ENCODE results near the gene PKD2. TPM values are rescaled to one million over a fixed set of nuclear protein-coding genes. Genes with fewer than 3 reads are reported as not detected.
"Not testable (repeated sequence)": the region's sequence is repeated elsewhere in the genome, so short reads cannot be mapped to it uniquely, and the experiment has no call there.

Gene PKD2
- polyA plus RNA-seq, 12 donors: 18.7 to 42.9 (median 32.1) TPM; not detected in 1

DNA sequence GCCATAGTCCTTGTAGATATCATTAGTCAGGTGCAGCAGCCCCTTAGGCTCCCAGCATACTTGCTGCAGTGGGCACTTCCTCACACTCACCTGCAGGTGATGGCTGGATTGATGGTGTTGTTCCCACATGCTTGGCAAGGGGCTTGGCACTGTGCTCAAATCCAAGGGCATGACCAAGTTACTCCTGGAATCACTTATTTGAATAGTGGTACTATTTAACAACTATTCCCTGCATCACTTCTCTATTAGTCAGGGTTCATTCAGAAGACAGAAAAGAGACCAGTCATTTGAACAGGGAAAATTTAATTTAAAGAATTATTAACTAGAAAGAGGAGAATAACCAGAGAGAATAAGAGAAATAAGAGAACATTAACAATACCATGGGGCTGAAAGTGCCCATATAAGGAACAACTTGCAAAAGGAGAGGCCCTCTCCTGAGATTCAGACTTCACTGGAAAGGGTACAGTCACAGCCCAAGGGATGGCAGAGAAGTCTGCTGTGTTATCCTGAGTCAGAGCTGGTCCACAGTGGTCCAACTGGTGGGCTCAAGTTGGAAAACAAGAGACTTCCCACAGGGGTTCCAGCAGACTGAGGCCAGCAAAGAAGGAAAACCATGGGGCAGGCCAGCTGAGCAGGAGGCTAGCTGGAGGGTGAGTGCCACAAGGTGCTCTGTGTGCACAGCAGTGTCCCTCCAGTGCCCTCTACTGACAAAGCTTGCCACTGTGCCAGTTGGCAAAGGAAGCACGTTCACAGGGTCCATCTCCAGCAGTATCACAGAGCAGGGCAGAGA, 22.1 kb upstream of the PKD2 start:
- no peak for DNase-seq

- DNase-seq: no peak
These were observed 21.6 kb upstream of the PKD2 start for GRCh38 chr4:87985887-87986200.

DNA sequence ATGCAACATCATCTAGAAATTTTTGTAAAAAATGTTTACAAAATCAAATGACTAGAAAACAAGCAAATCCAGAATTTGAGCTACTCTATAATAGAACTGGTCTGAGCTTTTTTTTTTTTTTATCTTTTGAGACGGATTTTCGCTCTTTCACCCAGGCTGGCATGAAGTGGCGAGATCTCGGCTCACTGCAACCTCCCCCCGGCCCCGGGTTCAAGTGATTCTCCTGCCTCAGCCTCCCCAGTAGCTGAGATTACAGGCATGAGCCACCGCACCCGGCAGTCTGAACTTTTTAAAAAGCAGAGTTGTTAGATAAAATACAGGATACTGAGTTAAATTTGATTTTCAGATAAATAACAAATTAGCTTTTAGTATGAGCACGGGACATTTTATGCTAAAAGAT, 20.9 kb upstream of the PKD2 start:
- DNase-seq: no peak

DNA sequence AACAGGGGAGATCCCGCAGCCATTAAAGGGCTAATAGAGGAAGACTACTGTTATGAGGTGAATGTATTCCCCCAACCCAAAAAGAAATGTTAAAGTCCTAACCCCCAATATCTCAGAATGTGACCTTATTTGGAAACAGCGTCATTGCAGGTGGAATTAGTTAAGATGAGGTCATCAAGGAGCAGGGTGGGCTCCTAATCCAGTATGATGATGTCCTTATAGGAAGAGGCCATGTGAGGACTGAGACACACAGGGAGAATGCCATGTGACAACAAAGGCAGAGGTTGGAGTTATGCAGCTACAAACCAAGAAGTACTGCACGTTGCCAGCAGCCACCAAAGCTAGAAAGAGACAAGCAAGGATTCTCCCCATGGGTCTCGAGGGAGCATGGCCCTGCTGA, 17.7 kb upstream of the PKD2 start:
- DNase-seq: no peak

DNA sequence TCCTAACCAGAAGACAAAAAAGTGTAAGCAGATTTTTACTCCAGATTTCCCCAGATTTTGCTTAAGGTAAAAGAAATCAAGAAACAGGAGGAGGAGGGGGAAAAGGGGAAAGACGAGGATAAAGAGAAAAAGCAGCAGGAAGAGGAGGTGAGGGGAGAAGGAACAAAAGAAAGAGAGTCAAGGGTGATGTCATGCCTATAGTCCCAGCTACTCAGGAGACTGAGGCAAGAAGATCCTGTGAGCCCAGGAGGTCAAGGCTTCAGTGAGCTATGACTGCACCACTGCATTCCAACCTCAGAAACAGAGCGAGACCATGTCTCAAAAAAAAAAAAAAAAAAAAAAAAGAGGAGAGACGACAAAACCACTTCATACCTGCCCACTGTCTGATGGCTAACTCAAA, 12.0 kb upstream of the PKD2 start:
- DNase-seq: no peak

DNA sequence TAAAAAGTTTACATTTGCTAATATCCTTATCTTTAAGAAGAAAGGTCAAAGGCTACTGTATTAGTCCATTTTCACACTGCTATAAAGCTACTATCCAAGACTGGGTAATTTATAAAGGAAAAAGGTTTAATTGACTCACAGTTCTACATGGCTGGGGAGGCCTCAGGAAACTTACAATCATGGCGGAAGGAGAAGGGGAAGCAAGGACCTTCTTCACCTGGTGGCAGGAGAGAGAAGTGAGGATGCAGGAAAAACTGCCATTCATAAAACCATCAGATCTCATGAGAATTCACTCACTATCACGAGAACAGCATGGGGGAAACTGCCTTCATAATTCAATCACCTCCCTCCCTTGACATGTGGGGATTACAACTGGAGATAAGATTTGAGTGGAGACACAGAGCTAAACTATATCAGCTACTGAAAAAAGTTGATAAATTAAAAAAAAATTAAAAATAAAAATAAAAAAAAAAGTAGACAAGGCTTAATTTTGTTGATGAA, 8.2 kb upstream of the PKD2 start:
- not testable (repeated sequence) for DNase-seq

DNA sequence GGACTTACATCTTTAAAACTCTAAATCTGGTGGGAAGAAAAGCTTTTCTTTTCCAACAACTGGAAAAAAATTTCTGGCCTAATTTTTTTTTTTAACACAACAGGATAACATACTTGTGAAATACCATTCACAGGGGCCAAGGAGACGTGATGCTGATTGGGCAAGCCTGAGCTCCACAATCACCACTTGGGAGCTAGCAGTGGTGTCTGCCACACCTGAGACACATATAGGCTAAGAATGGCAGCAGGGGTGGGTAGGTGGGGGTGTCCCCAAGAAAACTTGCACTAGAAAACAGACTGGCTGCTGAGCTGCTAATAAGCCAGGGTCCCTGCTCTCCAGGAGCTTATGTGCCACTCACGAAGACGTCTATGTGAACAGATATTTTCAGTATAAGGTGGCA, 5.6 kb upstream of the PKD2 start:
- DNase-seq: no peak

DNA sequence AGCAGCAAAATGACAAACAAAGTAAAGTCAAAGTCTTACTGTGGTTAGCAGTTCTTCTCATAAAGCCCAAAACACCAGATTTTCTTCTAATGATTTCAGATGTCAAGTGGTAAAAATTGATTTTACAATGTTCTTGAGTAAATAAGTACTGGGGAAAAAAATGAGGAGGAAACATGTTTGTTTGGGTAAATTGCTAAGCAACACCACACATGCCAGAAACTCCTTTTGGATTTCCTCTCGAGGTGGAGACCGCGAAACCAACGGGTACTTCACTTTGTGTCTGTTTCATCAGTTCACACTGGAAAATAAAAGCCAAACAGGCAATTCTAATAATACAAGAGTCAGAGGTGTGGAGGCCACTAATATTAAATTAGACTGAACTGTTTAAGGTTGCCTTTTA, 4.6 kb upstream of the PKD2 start:
- no peak for DNase-seq

- no peak for DNase-seq
These were observed 4.2 kb upstream of the PKD2 start for GRCh38 chr4:88003261-88003660.

DNA sequence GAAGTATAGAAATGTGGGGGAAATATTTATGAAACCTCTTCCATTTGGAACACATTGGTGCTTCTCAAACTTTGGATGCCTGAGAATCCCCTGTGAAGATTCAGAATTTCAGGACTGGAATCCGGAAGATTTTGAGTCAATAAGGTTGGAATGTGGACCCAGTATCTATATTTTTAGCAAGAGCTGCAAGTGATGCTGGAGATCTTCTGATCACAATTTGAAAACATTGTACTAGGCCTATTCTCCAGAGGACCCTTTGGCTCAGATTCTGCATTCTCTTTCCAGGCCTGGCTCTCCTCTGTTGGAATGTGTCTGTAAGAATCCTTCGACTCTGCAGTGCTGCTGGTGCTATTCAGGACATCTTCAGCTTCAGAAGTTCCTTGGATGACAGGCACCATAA, 2.4 kb upstream of the PKD2 start:
- peak; percentile 66 for DNase-seq

GRCh38 chr4:88005946-88006345, 1.5 kb upstream of the PKD2 start:
- no peak for DNase-seq

DNA sequence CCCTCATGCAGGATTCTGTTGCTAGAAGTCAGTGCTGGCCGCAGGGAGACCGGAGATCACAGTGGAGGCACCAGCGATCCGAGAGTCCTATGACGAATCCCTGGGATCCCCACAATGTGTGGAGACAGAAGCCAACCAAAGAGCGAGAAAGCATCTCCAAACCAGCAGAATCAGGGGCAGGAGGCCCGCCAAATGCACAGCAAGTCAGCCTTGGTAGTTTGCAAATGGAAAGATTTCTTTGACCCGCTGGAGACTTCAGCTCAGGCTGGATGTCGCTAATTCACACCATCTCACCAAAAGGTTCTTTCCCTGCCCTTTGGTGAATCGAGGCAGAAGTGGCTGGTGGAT, 505 bp upstream of the PKD2 start:
- DNase-seq: peak; percentile 44

DNA sequence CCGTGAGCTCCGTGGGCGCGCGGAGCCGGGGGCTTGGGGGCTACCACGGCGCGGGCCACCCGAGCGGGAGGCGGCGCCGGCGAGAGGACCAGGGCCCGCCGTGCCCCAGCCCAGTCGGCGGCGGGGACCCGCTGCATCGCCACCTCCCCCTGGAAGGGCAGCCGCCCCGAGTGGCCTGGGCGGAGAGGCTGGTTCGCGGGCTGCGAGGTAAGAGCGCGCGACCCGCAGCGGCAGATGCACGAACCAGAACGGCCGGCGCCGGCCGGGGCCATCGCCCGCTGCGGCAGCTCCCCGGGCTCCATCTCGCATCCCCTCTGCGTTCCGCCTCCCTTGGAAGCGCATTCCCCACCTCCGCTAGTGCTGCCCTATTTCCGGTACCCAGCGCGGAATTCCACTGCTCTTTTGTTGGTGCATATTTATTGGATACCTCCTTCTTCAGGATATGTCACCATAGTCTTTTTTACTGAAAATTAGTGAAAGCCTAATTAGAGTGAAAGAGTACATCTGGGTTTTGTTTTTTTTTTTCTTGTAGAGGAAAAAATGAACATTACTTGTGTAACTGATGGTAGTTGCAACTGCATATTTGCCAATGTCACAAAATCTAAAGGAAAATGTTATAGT, 797 bp downstream of the PKD2 start:
- no peak for DNase-seq

DNA sequence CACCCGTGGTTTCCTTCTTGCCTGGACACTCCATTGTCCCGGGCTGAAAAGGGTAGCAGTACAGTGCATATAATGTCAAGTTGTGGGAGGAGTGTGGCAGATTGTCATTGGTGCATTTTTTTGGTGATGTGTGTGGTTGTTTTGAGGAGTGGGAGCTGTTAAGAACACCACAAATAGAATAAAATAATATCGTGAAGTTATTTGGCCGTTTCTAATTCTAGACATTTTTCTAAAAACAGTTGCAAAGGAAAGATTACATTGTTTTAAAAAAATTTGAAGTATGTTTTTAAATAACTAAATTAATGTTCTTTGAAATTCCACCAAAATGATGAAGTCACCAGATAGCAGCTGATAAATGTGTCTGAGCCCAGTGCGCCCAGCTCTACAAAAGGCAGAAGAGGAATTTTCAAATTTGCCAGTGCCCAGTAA, 1.3 kb downstream of the PKD2 start:
- no peak for DNase-seq

DNA sequence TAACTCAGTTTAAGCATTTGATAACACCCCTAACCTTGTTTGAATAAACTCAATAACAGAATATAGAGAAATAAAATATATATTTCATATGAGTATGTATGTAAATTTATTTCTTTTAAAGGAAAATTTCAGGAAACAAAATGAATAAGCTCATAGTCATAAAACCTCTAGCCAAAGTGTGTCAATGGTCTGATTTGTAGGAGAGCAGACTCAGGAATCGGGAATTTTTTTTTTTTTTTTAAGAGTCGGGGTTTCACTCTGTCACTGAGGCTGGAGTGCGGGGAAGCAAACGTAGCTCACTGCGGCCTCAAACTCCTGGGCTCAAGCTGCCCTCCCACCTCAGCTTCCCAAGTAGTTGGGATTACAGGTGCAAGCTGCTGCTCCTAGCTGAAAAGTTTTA, 2.4 kb downstream of the PKD2 start:
- no peak for DNase-seq

GRCh38 chr4:88010966-88011365, 3.5 kb downstream of the PKD2 start:
- no peak for DNase-seq

DNA sequence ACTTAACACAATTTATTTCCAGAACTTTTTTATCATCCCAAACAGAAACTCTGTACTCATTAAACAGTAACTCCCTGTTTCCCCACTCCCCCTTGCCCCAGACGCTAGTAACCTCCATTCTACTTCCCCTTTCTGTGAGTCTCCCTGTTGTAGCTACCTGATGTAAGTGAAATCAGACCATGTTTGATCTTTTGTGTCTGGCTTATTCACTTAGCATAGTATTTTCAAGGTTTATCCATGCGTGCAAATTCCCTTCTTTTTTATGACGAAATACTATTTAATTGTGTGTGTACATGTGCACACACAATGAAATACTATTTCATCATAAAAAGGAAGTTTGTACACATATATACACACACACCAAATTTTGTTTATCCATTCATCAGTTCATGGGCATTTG, 5.2 kb downstream of the PKD2 start:
- no peak for DNase-seq

DNA sequence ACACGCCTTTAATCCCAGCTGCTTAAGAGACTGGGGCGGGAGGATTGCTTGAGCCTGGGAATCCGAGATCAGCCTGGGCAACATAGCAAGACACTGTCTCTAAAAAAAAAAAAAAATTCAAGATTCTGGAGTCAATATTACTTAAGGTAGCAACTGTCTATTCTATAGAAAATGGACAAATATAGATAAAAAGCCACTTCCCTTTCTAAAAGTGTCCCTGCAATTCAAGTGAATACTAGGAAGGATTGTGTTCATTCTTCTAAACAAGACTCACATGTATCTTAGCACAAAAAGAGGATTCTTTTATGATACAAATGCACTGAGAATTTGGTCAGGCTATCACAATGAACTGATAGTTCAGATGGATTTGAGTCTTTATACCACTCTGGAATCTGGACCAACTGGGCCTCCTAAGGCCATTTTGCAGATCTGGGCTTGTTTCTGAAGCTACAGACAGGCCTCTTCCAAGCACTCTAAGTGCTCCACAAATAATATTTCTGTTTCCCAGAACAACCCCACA, 7.0 kb downstream of the PKD2 start:
- no peak for DNase-seq

DNA sequence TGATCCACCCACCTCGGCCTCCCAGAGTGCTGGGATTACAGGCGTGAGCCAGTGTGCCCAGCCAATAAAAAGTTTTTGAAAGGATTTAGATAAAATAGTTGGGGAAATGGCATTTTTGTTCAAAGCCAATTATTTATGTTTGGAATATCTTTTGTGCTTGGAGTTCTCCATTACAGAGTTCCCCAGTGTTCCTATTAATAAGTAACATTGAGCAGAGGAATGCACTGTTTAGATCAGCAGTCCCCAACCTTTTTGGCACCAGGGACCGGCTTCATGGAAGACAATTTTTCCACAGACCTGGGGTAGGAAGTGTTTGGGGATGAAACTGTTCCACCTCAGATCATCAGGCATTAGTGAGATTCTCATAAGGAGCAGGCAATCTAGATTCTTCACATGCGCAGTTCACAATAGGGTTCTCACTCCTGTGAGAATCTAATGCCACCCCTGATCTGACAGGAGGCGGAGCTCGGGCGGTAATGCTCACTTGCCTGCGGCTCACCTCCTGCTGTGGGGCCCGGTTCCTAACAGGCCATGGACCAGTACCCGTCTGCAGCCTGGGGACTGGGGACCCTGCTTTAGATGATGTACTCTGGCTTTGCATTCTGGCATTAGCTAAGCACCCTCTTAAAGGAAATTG, 8.3 kb downstream of the PKD2 start:
- DNase-seq: no peak

- peak; percentile 72 for DNase-seq
These were observed 10.3 kb downstream of the PKD2 start for GRCh38 chr4:88017516-88018297.

GRCh38 chr4:88018466-88018865, 11.0 kb downstream of the PKD2 start:
- peak; percentile 64 for DNase-seq

- DNase-seq: no peak
These were observed 14.4 kb downstream of the PKD2 start for GRCh38 chr4:88021824-88022223.

Measured in muscle of arm (tissue), 12 donors.